Stimulated activated CD4-positive, alpha-beta T cell treated with anti-CD3 and anti-CD28 coated beads, Interleukin-1b, Interleukin-23, amount 100 ng/mL, for 48 hours (primary cell): Measurements from ENCODE around the gene RAB44.
A peak's percentile ranks its signal among the peaks of the same experiment; 100 is the strongest.
"Not testable (repeated sequence)": the region's sequence is repeated elsewhere in the genome, so short reads cannot be mapped to it uniquely, and the experiment has no call there.

ENCODE experiments used
- DNase-seq: peaks from one replicate; pipeline ENCODE4 v3.0.0-alpha.2; 2020

Gene RAB44

DNA sequence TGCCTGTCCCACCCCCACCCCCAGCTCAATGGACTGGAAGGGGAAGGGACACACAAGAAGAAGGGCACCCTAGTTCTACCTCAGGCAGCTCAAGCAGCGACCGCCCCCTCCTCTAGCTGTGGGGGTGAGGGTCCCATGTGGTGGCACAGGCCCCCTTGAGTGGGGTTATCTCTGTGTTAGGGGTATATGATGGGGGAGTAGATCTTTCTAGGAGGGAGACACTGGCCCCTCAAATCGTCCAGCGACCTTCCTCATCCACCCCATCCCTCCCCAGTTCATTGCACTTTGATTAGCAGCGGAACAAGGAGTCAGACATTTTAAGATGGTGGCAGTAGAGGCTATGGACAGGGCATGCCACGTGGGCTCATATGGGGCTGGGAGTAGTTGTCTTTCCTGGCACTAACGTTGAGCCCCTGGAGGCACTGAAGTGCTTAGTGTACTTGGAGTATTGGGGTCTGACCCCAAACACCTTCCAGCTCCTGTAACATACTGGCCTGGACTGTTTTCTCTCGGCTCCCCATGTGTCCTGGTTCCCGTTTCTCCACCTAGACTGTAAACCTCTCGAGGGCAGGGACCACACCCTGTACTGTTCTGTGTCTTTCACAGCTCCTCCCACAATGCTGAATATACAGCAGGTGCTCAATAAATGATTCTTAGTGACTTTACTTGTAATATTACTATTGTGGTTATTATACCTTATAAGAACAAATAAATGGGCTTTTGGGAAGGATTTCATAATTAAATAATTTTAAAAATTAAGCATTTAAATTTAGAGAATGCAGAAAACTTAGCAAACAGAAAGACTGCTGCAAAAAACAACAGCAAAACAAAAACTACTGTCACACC is 10.7 kb upstream of the RAB44 start:
- no peak for DNase-seq

GRCh38 chr6:36688063-36688738 is 9.4 kb upstream of the RAB44 start:
- no peak for DNase-seq

- no peak for DNase-seq
Observed at GRCh38 chr6:36688739-36689075, 8.9 kb upstream of the RAB44 start.

DNA sequence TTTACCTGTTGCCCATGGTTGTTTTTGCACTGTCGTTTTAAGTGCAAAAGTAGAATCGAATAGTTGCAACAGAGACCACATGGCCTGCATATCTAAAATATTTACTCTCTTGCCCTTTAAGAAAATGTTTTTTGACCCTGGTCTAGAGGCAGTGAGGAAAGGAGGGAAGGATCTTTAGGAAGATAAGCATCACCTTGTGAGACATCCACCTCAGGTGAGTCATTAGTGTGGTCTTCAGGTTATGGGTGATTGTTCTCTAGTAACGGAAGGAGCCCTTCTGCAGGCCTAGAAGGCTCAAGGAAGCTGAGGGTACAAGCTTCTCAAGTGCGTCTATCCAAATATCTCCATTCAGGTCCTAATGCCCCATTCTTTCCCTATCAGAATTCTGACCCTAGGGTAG is 6.6 kb upstream of the RAB44 start:
- DNase-seq = no peak

GRCh38 chr6:36691612-36692011 is 6.0 kb upstream of the RAB44 start:
- peak; percentile 22 for DNase-seq

- DNase-seq = peak; percentile 37
Observed at GRCh38 chr6:36692220-36692619, 5.4 kb upstream of the RAB44 start.

DNA sequence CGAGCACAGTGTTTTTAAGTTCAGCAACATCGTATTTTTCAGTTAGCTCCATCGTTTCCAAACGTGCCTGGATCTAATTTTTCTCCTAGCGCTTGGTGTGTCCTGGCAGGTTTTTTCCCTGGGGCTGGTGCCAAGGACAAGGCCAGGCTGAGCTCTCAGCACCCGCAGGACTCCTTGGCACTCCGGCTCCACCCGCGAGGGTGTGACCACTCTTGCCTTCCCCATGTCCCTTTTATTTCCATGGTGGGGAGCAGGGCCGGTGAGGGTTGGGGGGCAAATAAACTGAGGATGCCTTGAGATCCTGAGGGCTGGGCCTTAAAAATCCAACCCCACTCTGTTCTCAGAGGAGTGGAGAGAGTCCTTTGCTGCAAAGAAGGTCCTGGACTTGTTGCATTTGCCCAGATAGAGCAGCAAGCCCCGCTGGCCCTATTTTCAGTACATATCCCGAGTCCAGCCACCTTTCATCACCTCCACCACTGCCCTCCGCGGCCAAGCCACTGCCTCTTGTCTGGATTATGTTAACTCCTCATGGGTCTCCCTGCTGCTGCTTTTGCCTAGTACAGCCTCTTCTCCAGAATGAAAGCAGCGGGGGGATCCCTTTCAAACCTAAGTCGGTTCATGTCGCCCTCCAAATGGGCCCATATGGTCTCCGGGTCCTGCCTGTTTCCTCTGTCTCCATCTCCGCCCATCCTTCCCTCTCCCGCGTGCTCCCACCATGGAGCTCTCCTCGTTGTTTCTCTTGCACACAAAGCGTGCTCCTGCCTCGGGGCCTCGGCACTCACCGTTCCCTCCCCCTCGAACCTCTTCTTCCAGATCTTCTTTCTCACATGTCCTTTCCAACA is 4.5 kb upstream of the RAB44 start:
- no peak for DNase-seq

GRCh38 chr6:36694616-36695015 is 3.0 kb upstream of the RAB44 start:
- DNase-seq = no peak

DNA sequence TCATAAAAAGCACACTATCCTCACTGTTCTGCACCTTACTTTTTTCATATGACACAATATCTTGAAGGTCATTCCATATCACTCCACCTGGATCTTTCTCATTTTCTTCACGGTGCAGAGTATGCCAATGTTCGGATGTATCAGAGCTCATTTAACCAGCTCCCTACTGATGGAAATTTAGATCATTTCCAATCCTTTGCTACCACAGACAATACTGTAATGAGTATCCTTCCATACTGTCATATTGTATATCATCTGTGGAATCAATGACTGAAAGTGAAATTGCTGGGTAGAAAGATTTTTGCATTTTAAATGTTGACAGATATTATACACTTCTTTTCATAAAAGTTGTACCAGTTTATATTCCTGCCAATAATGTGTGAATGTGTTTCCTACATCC is 2.2 kb upstream of the RAB44 start:
- DNase-seq = no peak

- no peak for DNase-seq
Observed at GRCh38 chr6:36698196-36698595, 570 bp downstream of the RAB44 start.

DNA sequence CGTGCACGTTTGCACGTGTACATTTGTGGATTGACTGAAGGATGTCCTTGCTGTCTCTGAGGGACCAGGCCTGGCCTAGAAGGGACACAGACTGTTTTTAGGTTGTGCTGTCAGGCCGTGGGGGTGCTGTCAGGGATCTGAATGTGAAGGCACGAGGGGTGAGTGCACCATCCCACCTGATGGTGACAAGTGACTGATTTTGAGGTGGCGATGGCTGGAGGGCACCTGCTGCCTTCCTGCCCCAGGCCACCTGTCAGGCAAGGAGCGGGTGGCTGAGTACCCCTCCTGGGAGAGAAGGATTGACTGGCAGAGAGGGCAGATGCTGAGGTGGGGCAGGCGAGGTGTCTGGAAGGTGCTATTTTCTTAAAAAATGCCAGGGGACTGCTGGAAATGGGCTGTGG is 1.2 kb downstream of the RAB44 start:
- DNase-seq = no peak

GRCh38 chr6:36699348-36699747 is 1.7 kb downstream of the RAB44 start:
- DNase-seq = no peak

DNA sequence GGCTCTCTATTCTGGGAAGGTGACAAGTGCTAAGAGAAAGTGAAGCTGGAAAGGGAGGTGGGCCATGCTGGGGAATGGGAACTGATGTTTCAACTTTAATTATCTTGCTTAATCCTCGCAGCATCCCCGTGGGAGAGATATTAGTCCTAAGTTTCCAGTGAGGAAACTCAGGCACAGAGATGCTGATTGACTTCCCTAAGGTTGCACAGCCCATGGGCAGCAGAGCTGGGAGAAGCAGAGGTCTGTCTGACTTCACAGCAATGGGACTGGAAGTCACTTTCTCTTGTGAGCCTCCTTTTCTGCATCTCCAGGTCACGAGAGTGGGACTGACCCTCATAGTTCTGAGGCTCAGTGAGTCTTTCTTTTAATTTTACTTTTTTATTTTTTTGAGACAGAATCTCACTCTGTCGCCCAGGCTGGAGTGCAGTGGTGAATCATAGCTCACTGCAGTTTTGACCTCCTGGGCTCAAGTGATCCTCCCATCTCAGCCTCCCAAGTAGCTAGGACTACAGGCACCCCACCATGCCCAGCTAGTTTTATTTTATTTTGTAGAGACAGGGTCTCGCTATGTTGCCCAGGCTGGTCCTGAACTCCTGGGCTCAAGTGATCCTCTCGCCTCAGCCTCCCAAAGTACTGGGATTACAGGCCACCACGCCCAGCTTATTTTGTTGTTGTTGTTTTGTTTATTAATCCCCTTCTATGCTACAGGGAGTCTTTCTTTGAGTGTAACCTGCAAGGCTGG is 2.6 kb downstream of the RAB44 start:
- DNase-seq = no peak

- DNase-seq = no peak
Observed at GRCh38 chr6:36700831-36701230, 3.2 kb downstream of the RAB44 start.

GRCh38 chr6:36701401-36701991 is 3.9 kb downstream of the RAB44 start:
- no peak for DNase-seq

DNA sequence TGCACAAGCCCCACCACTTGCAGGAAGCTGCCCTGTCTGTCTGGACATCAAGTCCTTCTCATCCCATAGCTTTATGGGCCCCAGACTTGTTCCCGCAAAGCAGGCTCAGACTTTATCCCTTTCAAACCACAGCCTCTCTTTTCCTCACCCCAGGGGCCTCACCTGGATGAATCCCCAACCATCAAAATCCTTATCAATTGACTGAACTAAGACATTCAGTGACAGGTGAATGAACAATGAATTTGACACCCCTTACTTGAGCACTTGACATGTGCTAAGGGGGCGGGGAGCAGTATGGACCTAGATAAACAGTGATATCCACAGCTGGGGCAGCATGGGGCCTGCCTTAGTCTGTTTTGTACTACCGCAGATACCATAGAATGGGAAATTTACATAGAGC is 5.0 kb downstream of the RAB44 start:
- DNase-seq = no peak

GRCh38 chr6:36703081-36703606 is 5.5 kb downstream of the RAB44 start:
- DNase-seq = no peak

DNA sequence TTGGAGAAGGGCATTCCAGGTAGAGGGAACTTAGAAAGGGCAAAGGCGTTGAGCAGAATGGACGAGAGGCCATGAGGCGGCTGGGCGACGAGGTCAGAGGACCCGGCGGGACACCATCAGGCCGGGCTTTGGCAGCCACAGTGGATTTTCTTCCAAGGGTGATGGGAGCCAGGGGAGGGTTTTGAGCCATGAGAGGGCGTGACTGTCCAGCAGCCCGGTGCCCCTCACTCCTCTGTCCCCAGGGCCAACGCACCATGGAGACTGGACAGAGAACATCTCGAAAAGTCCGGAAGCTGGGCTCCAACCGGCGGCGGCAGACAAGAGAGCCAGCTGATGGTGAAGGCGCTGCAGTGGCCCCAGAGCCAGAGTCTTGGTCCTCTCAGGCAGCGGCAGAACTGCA is 6.4 kb downstream of the RAB44 start:
- no peak for DNase-seq

DNA sequence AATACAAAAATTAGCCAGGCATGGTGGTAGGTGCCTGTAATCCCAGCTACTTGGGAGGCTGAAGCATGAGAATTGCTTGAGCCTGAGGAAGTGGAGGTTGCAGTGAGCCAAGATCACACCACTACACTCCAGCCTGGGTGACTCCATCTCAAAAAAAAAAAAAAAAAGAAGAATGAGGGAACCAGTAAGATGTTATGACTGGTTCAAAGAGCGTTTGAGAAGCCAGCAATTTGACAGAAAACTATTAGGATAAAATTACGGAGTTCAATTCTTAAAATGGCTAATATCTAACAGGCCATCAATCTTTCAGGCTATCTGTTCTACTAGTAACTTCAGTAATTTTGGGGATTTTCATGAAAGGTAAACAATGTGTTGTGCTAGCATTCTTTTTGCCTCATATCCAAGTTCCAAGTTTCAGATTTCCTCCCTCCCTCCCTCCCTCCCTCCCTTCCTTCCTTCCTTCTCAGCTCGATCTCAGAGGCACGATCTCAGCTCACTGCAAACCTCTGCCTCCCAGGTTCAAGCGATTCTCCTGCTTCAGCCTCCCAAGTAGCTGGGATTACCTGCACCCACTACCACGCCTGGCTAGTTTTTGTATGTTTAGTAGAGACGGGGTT is 7.4 kb downstream of the RAB44 start:
- DNase-seq = not testable (repeated sequence)

DNA sequence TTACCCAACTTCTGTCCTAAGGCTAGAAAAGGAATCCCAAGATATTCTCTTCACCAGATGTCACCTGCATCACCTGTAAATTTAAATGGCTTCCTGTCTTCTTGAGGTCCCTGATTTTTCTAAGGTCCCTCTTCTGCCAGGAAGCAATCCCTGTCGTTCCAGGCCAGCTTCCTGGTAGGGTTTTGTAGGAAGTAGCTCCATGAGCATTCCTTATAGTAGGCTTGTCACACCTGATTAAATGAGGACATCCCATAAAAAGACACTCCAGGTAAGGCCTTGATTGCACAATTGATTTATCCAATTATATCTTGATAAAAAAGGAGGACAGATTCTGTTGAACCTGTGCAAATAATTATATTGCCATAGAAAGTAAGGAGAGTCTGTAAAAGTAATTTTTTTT is 8.7 kb downstream of the RAB44 start:
- no peak for DNase-seq

- DNase-seq = no peak
Observed at GRCh38 chr6:36712816-36713215, 15.2 kb downstream of the RAB44 start.

- DNase-seq = no peak
Observed at GRCh38 chr6:36713846-36714245, 16.2 kb downstream of the RAB44 start.
